ENCODE data around the gene RAP1GDS1. TPM values are rescaled to one million over a fixed set of nuclear protein-coding genes. Genes with fewer than 3 reads are reported as not detected.

The RAP1GDS1 gene
- total RNA-seq, 1 experiment from 2014 or later, result 31.1 TPM

DNA sequence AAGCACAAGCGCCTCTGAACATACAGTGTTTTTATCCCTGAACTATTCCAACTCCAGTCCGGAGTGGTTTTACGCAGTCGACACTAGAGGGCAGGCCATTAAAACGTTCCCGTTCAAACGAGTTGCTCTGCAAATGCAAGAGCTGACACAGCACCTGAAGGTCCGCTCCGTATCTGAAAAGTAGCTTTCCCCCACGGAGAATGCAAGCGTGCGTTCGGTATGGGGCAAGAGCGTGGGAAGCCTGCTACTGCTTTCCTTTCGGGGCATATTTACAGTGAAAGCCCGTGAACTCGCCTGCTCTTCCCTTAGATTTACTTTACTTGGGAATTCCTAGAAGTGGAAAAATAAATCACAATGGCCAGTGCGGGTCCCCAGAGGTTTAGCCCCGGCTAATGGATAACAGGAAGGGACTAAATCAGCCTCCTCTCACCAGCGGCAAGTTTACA is 206.5 kb downstream of the RAP1GDS1 start:
- H3K27ac ChIP-seq (ENCODE audit: low read length), result peak overlapping the region; percentile 73
- no peaks in the 10 kb centered on the region for H3K9me2 ChIP-seq (replicated peaks; ENCODE audit: low read length)
- peaks cover 17% of the 10 kb centered on the region for H3K36me3 ChIP-seq (ENCODE audit: low read depth, low read length)
- no peak for TF ChIP-seq EZH2 (IDR thresholded peaks at IDR 0.05; ENCODE audit: low read length, unreplicated experiment)
- peak; percentile 82 for TF ChIP-seq CTCF (conservative IDR thresholded peaks at IDR 0.05; ENCODE audit: low read depth, low read length)
- ATAC-seq, result peak; percentile 86
- H3K27me3 ChIP-seq (ENCODE audit: low read length), result no peaks in the 10 kb centered on the region
- H3K9ac ChIP-seq (ENCODE audit: low read length), result peak overlapping the region; percentile 73
- H4K20me1 ChIP-seq (ENCODE audit: low read length), result no peaks in the 10 kb centered on the region
- peak overlapping the region; percentile 64 for H3K4me3 ChIP-seq (ENCODE audit: low read length)
- peak overlapping the region; percentile 85 for H2AFZ ChIP-seq (ENCODE audit: low read length)
- H3K4me2 ChIP-seq (ENCODE audit: low read length), result peak overlapping the region; percentile 85
- ChIA-PET POLR2A (ENCODE audit: unreplicated experiment) (no interaction called here), CTCF (interaction anchor here (0.6 to 1.3 kb wide), 3 partner anchors 97 to 355 kb away, joined by 6 to 13 read pairs (median 6); partner anchors contain the start of gene TSPAN5)
- BruUV-seq (replicated peaks), result no TSS peak
- no peaks in the 10 kb centered on the region for H3K79me2 ChIP-seq (ENCODE audit: low read length)
- intact Hi-C loops (cut with micrococcal nuclease), result loop anchor here (2.0 to 10.0 kb wide), 5 partner anchors 159 to 387 kb away; partner anchors contain the start of genes RAP1GDS1 and TSPAN5
- no peaks in the 10 kb centered on the region for H3F3A ChIP-seq (ENCODE audit: low read length, unreplicated experiment)
- peak; percentile 90 for DNase-seq
- peaks cover 14% of the 10 kb centered on the region for H3K4me1 ChIP-seq (ENCODE audit: insufficient read depth, low read length)
- no peaks in the 10 kb centered on the region for H3K9me3 ChIP-seq (ENCODE audit: low read length)

DNA sequence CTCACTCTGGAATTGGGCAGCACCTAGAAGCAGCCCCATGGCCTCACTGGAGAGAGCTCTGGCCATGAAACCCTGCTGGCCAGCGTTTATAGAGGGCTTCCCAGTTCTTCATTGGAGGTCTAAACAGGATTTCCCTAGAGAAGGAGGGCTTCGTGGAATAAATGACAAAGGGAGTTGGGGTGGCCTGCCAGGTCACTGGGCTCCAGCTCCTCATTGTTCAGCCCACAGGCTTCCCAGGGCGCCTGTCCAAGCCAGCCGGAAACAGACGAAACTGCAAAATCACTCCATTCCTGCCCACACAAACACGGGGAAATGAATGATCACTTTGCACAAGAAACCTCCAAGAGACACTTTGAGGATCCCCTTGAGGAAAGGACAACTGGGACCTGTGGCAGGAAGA is 207.5 kb downstream of the RAP1GDS1 start:
- Histone ChIP-seq H3K79me2 (ENCODE audit: low read length) (no peaks in the 10 kb centered on the region), H3K36me3 (ENCODE audit: low read depth, low read length) (peaks cover 20% of the 10 kb centered on the region), H3K9me3 (ENCODE audit: low read length) (no peaks in the 10 kb centered on the region), H3K4me3 (ENCODE audit: low read length) (no peak overlapping the region), H3K9ac (ENCODE audit: low read length) (no peak overlapping the region), H3K9me2 (replicated peaks; ENCODE audit: low read length) (no peaks in the 10 kb centered on the region), H3F3A (ENCODE audit: low read length, unreplicated experiment) (no peaks in the 10 kb centered on the region), H2AFZ (ENCODE audit: low read length) (no peak overlapping the region), H4K20me1 (ENCODE audit: low read length) (no peaks in the 10 kb centered on the region), H3K27ac (ENCODE audit: low read length) (no peak overlapping the region), H3K27me3 (ENCODE audit: low read length) (no peaks in the 10 kb centered on the region), H3K4me2 (ENCODE audit: low read length) (no peak overlapping the region), H3K4me1 (ENCODE audit: insufficient read depth, low read length) (peaks cover 14% of the 10 kb centered on the region)
- POLR2A ChIA-PET (ENCODE audit: unreplicated experiment), result no interaction called here
- intact Hi-C loops (cut with micrococcal nuclease), result loop anchor here (2.0 to 10.0 kb wide), 5 partner anchors 158 to 386 kb away; partner anchors contain the start of genes RAP1GDS1 and TSPAN5
- no peak for DNase-seq
- TF ChIP-seq CTCF (conservative IDR thresholded peaks at IDR 0.05; ENCODE audit: low read depth, low read length) (no peak), EZH2phosphoT487 (IDR thresholded peaks at IDR 0.05; ENCODE audit: borderline replicate concordance, low read length) (no peak), EZH2 (IDR thresholded peaks at IDR 0.05; ENCODE audit: low read length, unreplicated experiment) (no peak)
- CTCF ChIA-PET, result no interaction called here
- no peak for ATAC-seq
- TSS peak; percentile 7 for BruUV-seq (replicated peaks)

GRCh38 chr4:98469771-98470170 is 208.6 kb downstream of the RAP1GDS1 start:
- TF ChIP-seq EZH2 (IDR thresholded peaks at IDR 0.05; ENCODE audit: low read length, unreplicated experiment), result no peak
- TF ChIP-seq EZH2phosphoT487 (IDR thresholded peaks at IDR 0.05; ENCODE audit: borderline replicate concordance, low read length), result no peak
- no peak for TF ChIP-seq CTCF (conservative IDR thresholded peaks at IDR 0.05; ENCODE audit: low read depth, low read length)
- Histone ChIP-seq H3F3A (ENCODE audit: low read length, unreplicated experiment) (no peaks in the 10 kb centered on the region), H2AFZ (ENCODE audit: low read length) (no peak overlapping the region), H3K27me3 (ENCODE audit: low read length) (no peaks in the 10 kb centered on the region), H3K4me1 (ENCODE audit: insufficient read depth, low read length) (peaks cover 23% of the 10 kb centered on the region), H3K4me2 (ENCODE audit: low read length) (no peak overlapping the region), H3K36me3 (ENCODE audit: low read depth, low read length) (peaks cover 22% of the 10 kb centered on the region), H3K4me3 (ENCODE audit: low read length) (no peak overlapping the region), H3K9ac (ENCODE audit: low read length) (no peak overlapping the region), H3K9me3 (ENCODE audit: low read length) (no peaks in the 10 kb centered on the region), H3K79me2 (ENCODE audit: low read length) (no peaks in the 10 kb centered on the region), H3K27ac (ENCODE audit: low read length) (no peak overlapping the region), H3K9me2 (replicated peaks; ENCODE audit: low read length) (no peaks in the 10 kb centered on the region), H4K20me1 (ENCODE audit: low read length) (no peaks in the 10 kb centered on the region)
- BruUV-seq (replicated peaks), result no TSS peak
- ATAC-seq, result no peak
- CTCF ChIA-PET, result no interaction called here
- intact Hi-C loops (cut with micrococcal nuclease), result loop anchor here (2.0 to 10.0 kb wide), 5 partner anchors 157 to 385 kb away; partner anchors contain the start of genes RAP1GDS1 and TSPAN5
- POLR2A ChIA-PET (ENCODE audit: unreplicated experiment), result interaction anchor here (0.6 kb wide), 1 partner anchor 189 kb away, joined by 8 read pairs; the partner anchor contains the start of gene TSPAN5
- DNase-seq, result no peak
